Lower leg skin (tissue), 4 donors: Measurements from ENCODE around the gene MAMSTR. TPM values are rescaled to one million over a fixed set of nuclear protein-coding genes. Genes with fewer than 3 reads are reported as not detected.

Experiments
- DNase-seq, 2 donors: peaks; one replicate each; pipeline ENCODE4 v3.0.0-alpha.2; 2019; ENCODE audit warnings: low spot score in 2 of 2
- H3K4me3 ChIP-seq: fragments of 200-600 bp; sonication (generic); 2 replicates; pipeline ENCODE4 v1.5.1; 2017; ENCODE audit warnings: mild to moderate bottlenecking, low read depth; ENCODE audit not compliant: poor library complexity, severe bottlenecking
- CTCF ChIP-seq, 3 donors: fragments of 450-650 bp; IDR thresholded peaks; one replicate each; pipeline ENCODE4 v1.5.1; 2016; ENCODE audit warnings: antibody characterized with exemption in 3 of 3, mild to moderate bottlenecking in 3 of 3, moderate library complexity in 2 of 3
- POLR2A ChIP-seq, 2 donors: fragments of 450-650 bp; IDR thresholded peaks; one replicate each; pipeline ENCODE4 v1.6.1; 2016 to 2017; ENCODE audit warnings: antibody characterized with exemption in 2 of 2, mild to moderate bottlenecking in 1 of 2, moderate library complexity in 1 of 2
- WGBS, 2 donors: methylation state at CpG; one replicate each; pipeline ENCODE4 v1.1.5; 2018; 5-methylcytosine and 5-hydroxymethylcytosine counted together
- intact Hi-C: fragments of 100-400 bp; cut with DNase I; formaldehyde crosslinking; loops from one replicate; pipeline ENCODE4 v1.15.0; 2023; ENCODE audit warnings: low total_unique reads
- total RNA-seq, 4 donors: library from RNA; depleted of rRNA; stranded (reverse); fragments of >200 nt; gene quantifications; one replicate each; pipeline ENCODE4 v1.1.0, GENCODE V29; 2016

Gene MAMSTR
- total RNA-seq, 4 donors from 2014 or later, result 0.42 to 0.74 (median 0.63) TPM

- TF ChIP-seq POLR2A (IDR thresholded peaks at IDR 0.05), result no peak
- no peak for TF ChIP-seq CTCF (IDR thresholded peaks at IDR 0.05)
- DNase-seq, result no peak
- WGBS, 2 donors, result 80 to 83% methylated on average over 5 to 8 of the region's 10 CpGs
- no peak overlapping the region for H3K4me3 ChIP-seq
- intact Hi-C loops, result no loop called here
Measured at GRCh38 chr19:48671446-48671995, 48.0 kb downstream of the MAMSTR start.

GRCh38 chr19:48670699-48671445, 48.7 kb downstream of the MAMSTR start:
- intact Hi-C loops, result no loop called here
- no peak for TF ChIP-seq POLR2A (IDR thresholded peaks at IDR 0.05)
- no peak for TF ChIP-seq CTCF (IDR thresholded peaks at IDR 0.05)
- DNase-seq, result no peak
- 88 to 89% methylated on average over 21 of the region's 21 CpGs for WGBS, 2 donors
- no peak overlapping the region for H3K4me3 ChIP-seq

DNA sequence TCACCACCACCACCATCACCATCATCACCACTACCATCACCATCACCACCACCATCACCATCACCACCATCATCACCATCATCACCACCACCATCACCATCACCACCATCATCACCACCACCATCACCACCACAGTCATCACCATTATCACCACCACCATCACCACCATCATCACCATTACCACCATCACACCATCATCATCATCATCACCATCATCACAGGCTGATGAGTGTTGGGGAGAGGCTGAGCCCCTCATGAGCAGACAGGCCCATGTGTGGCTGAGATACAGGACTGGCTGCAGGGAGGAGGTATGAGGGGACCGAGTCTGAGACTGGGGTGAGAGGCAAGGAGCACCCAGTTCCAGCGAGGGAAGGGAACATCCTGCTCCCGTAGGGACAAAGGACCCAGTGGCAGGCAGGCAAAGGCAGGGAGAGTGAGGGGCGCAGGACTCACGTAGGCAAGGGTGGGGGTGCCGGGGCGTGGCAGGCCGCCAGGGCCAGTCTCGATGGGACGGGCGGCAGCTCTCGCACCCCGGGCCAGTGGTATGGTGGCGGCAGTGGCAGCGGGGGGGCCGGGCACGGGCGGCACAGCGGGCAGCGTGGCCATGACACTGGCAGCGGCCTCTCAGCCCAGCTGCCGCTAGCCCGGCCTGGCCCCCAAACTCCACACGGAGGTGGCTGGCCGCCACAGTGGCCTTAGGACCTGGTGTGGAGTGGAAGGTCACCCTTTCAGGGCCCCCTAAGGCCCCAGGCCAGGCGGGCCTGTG, 49.4 kb downstream of the MAMSTR start:
- intact Hi-C loops, result no loop called here
- WGBS, 2 donors, result 95% methylated on average over 24 to 26 of the region's 26 CpGs
- no peak overlapping the region for H3K4me3 ChIP-seq
- no peak for TF ChIP-seq POLR2A (IDR thresholded peaks at IDR 0.05)
- TF ChIP-seq CTCF (IDR thresholded peaks at IDR 0.05), result no peak
- DNase-seq, result no peak

DNA sequence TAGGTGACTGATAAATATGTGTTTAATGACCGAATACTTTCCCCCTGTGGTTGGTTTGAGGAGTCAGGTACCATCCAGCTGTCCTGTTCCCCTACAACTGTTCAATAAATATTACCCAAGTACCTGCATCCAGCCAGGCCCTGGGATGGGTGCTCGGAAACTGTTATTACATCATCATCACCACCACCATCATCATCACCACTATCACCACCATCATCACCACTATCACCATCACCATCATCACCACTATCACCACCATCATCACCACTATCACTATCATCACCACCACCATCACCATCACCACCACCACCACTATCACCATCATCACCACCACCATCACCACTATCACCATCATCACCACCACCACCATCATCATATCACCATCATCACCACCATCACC, 50.8 kb downstream of the MAMSTR start:
- no peak overlapping the region for H3K4me3 ChIP-seq
- 97 to 98% methylated on average over 2 of the region's 2 CpGs for whole genome bisulfite sequencing, 2 donors
- no peak for DNase-seq
- TF ChIP-seq POLR2A (IDR thresholded peaks at IDR 0.05) (no peak), CTCF (IDR thresholded peaks at IDR 0.05) (no peak)
- intact Hi-C loops, result no loop called here

- DNase-seq, result no peak
- no peak overlapping the region for H3K4me3 ChIP-seq
- WGBS, 2 donors, result 63 to 75% methylated on average over 3 of the region's 3 CpGs
- TF ChIP-seq POLR2A (IDR thresholded peaks at IDR 0.05) (no peak), CTCF (IDR thresholded peaks at IDR 0.05) (no peak)
- intact Hi-C loops, result no loop called here
Measured at GRCh38 chr19:48668332-48668731, 51.2 kb downstream of the MAMSTR start.
